ENCODE data around the gene HVCN1. TPM values are rescaled to one million over a fixed set of nuclear protein-coding genes. Genes with fewer than 3 reads are reported as not detected.
A peak's percentile ranks its signal among the peaks of the same experiment; 100 is the strongest.
"Not testable (repeated sequence)": the region's sequence is repeated elsewhere in the genome, so short reads cannot be mapped to it uniquely, and the experiment has no call there.

HVCN1 gene
- total RNA-seq (2014; rRNA removed) = 4.3 and 4.9 TPM in 2 replicates
- 4.5 TPM for polyA plus RNA-seq (2012)

DNA sequence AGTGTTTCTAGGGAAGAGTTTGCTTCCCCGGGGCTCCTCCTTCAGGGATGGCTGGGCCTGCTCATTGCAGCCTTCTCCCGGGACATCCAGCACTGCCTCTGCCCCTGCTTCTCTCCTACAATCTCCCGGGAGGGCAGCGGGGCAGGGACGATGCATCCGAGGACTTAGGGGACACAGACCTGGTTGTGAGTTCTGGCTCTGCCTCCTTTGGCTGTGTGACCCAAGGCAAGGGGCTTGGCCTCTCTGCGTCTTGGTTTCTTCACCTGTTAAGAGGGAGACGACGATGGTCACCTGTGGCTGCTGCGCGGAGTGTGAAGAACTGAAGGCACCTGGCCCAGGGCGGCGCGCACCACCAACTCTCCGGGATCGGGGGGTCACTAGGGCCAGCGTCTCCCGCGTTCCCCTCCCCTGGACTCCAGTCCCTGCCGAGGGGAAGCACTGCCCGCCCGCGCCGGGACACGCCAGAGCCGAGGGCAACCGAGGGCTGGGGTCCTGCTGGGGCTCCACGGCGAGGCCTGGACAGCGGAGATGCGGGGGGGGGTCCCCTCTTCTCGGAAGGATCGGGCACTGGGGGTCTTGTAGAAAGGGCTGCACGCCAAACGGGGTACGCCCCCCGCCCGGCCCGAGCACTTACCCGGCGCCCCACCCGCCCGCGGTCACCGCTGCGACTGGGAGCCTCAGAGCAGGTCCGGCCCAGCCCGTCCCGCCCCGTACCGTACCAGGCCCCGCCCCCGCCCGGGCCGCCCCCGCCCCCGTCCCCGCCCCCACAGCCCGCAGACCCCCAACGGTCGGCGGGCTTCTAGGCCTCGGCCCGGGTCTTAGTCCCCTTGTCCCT is at the start of gene HVCN1:
Gene HVCN1, minus strand, starts transcription at position 670 of the 835 bp plus-strand sequence. CDS start 5,870 bp downstream, outside the sequence.
- no peak for DNase-seq (ENCODE audit: low read depth)

GRCh38 chr12:110737532-110737931 is 48.6 kb upstream of the HVCN1 start:
- no peak for DNase-seq (ENCODE audit: low read depth)

GRCh38 chr12:110737016-110737415 is 48.1 kb upstream of the HVCN1 start:
- DNase-seq (ENCODE audit: low read depth) = peak; percentile 51

DNA sequence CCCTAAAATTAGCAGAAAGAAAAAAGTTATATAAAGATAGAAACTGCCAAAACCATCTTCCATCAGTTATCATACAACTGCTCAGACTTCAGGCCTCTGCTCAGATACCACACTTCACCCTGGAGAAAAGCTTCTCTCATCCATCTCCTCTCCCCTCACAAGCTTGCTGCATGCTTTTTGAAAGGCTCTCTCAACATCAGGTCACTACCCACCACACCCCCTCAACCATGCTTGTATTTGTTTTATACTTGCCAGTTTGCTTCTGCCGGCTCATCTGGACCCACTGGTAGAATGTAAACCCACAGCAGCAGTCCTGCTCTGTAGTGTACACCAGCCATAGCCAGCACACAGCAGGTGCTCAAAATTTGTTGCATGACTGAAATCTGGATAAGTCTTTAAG is 45.0 kb upstream of the HVCN1 start:
- no peak for DNase-seq (ENCODE audit: low read depth)

- peak; percentile 63 for DNase-seq (ENCODE audit: low read depth)
Observed at GRCh38 chr12:110733089-110733715, 44.3 kb upstream of the HVCN1 start.

DNA sequence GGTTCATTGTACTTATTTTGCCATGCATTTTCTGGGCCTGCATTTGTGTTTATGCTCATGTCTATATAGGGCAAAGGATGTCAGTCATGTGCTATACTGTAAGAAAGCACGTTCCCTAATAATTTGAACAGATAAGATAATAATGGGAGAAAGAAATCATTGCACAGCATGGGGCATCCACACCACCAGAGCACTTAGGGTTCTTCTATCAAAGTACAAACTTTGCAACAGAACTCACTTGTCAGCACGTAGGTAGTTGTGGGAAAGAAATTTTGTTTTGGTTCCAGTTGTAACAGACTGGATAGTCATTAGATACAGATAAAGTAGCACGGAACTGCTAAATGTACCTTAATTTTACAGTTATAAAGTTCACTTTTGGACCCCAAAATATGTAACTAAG is 43.7 kb upstream of the HVCN1 start:
- DNase-seq (ENCODE audit: low read depth) = no peak

DNA sequence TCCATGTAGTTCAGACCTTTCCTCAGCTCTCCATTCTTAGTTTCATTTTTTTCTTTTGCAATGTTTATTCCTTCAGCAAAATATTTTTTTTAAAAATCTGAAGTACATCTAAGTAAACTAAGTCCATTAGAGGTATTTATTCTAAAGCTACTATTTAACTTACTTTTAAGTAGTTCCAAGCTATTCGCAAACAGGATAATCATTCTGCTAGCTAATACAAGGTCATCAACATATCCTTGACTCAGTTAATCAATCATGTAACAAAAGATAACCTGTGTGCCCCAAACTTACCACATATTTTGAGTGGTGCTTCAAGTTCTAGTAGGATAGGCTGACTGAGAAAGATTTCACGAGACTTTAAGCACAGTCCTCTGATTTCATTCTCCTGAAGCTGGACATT is 42.6 kb upstream of the HVCN1 start:
- no peak for DNase-seq (ENCODE audit: low read depth)

DNA sequence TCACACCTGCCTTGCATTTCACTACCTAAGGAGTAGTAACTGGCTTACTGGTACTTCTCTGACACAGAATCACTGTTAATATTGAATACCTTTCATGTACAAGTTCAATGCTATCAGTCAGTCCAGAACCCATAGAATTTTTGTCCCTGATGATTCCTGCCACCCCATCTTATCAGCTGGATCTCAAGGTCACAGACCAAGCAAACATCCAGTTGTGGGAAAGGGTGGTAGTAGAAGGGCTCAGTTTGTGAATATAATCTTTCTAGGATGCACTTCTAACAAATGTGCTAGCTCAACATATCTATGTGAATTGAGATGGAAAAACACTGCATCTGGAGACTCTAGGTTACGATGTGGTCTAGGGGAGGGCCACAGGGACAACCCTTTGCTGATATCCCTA is 39.7 kb upstream of the HVCN1 start:
- DNase-seq (ENCODE audit: low read depth) = no peak

DNA sequence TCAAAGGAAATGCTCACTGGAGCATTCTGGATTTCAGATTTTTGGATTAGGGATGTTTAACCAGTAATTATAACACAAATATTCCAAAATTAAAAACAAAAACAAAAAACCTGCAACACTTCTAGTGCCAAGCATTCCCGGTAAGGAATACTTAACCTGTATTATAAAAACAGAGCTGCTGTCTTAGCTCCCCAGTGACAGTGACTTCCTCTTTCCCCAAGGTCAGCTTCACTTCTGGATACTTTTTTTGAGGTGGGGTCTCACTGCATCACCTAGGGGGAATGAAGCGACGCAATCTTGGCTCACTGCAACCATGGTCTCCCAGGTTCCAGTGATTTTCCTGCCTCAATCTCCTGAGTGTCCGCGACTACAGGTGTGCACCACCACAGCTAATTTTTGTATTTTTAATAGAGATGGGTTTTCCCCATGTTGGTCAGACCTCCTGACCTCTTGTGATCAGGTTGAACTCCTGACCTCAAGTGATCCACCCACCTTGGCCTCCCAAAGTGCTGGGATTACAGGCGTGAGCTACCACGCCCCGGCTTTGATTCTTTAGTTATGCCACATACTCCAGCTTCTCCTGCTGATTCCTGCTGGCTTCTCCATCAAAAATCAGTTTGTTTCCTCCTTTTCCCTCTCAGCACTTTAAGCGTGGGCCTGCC is 37.9 kb upstream of the HVCN1 start:
- no peak for DNase-seq (ENCODE audit: low read depth)

- no peak for DNase-seq (ENCODE audit: low read depth)
Observed at GRCh38 chr12:110726028-110726427, 37.1 kb upstream of the HVCN1 start.

- no peak for DNase-seq (ENCODE audit: low read depth)
Observed at GRCh38 chr12:110725267-110725666, 36.4 kb upstream of the HVCN1 start.

GRCh38 chr12:110722892-110723291 is 34.0 kb upstream of the HVCN1 start:
- not testable (repeated sequence) for DNase-seq (ENCODE audit: low read depth)

DNA sequence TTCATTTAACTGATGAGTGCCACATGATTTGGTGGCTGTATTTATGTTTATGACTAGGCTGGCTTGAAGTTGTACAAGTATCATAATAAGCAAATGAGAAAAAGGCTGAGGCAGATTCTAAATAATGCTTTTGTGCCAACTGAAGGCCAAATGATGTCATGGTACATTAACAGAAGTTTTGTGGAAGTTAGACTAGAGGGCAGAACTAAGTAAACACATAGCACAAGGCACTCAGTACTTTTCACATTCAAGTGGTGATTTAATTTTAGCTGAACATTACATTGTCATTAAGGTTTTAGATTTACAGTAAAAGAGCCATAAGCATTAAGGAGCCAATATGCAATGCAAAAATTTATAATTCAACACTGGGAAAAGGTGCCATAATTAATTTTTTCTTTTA is 32.7 kb upstream of the HVCN1 start:
- no peak for DNase-seq (ENCODE audit: low read depth)

DNA sequence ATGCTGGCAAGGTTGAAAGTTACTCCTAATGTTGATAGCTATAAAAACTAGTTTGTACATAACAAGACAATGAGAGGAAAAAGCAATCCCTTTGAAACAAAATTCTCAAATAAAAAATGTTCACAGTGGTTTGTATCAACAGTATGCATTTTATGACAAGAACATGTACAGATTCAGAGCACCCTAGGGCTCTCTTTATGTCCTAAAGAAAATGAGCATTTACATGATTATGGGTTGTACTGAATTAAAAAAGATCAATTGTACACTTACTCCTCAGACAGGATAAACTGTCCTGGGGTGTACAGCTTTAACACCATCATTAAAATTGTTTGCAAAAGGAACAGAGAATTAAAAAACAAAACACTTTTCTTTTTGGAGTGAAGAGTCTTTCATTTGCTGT is 31.6 kb upstream of the HVCN1 start:
- DNase-seq (ENCODE audit: low read depth) = no peak

GRCh38 chr12:110718222-110718908 is 29.4 kb upstream of the HVCN1 start:
- DNase-seq (ENCODE audit: low read depth) = no peak

DNA sequence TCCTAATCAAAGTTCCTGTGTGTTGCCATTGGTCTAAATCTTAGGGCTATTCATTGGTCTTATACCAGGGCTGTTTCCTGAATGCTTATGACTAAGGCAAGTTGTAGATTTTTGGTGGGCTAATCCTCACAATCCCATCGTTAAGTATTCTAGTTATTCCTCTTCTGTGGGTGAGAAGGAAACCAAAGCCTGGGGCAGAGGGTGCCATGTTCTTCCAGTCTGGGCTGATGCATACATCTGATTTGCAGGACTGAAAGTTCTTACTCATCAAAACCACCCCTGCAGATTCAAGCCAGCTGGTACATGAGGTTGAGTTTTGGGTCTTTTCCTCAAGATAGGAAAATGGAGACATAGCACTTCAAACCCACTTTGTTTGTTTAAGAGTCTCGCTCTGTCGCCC is 28.1 kb upstream of the HVCN1 start:
- no peak for DNase-seq (ENCODE audit: low read depth)

GRCh38 chr12:110708917-110709316 is 20.0 kb upstream of the HVCN1 start:
- no peak for DNase-seq (ENCODE audit: low read depth)

DNA sequence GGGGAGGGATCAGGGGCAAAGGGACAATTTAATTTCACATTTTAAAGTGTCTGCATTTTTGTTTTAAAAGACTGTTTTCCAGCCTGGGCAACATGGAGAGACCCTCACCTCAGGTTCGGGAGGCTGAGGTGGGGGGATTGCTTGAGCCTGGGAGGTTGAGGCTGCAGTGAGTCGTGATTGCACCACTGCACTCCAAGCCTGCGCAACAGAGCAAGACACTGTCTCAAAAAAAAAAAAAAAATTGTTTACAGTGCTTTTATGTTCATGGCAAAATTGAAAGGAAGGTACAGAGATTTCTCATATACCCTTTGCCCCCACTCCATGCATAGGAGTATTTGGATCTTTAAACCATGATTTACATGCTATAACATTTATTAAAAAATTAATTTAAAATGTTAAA is 16.4 kb upstream of the HVCN1 start:
- no peak for DNase-seq (ENCODE audit: low read depth)

DNA sequence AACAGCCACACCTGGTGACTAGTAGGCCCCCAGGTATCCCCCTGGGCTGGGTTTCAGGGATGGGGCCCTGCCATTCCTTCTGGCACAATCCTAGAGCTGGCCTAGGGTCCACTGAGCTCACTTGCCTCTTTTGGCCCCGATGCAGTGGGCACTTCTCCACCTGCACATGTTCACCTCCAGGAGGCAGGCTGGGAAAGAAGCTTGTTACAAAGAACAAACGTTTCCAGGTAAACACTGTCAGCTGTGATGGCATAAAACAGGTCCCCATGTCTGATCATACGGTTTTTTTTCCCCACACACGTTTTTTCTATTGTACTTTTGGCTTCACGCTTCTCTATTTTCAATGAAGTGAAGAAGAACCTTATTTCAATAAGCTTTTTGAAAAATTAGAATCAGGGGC is 15.8 kb upstream of the HVCN1 start:
- no peak for DNase-seq (ENCODE audit: low read depth)

GRCh38 chr12:110704231-110704630 is 15.3 kb upstream of the HVCN1 start:
- no peak for DNase-seq (ENCODE audit: low read depth)

GRCh38 chr12:110702081-110702480 is 13.2 kb upstream of the HVCN1 start:
- DNase-seq (ENCODE audit: low read depth) = no peak
